Activated CD8-positive, alpha-beta memory T cell treated with anti-CD3 and anti-CD28 coated beads, Interleukin-2, amount 50 U/mL, for 24 hours (primary cell): Measurements from ENCODE around the gene FBXO27.
A peak's percentile ranks its signal among the peaks of the same experiment; 100 is the strongest.
"Not testable (repeated sequence)": the region's sequence is repeated elsewhere in the genome, so short reads cannot be mapped to it uniquely, and the experiment has no call there.

Experiments
- DNase-seq: peaks from one replicate; pipeline ENCODE4 v3.0.0-alpha.2; 2020; ENCODE audit errors: extremely low read depth

FBXO27 gene, protein sequence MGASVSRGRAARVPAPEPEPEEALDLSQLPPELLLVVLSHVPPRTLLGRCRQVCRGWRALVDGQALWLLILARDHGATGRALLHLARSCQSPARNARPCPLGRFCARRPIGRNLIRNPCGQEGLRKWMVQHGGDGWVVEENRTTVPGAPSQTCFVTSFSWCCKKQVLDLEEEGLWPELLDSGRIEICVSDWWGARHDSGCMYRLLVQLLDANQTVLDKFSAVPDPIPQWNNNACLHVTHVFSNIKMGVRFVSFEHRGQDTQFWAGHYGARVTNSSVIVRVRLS

DNA sequence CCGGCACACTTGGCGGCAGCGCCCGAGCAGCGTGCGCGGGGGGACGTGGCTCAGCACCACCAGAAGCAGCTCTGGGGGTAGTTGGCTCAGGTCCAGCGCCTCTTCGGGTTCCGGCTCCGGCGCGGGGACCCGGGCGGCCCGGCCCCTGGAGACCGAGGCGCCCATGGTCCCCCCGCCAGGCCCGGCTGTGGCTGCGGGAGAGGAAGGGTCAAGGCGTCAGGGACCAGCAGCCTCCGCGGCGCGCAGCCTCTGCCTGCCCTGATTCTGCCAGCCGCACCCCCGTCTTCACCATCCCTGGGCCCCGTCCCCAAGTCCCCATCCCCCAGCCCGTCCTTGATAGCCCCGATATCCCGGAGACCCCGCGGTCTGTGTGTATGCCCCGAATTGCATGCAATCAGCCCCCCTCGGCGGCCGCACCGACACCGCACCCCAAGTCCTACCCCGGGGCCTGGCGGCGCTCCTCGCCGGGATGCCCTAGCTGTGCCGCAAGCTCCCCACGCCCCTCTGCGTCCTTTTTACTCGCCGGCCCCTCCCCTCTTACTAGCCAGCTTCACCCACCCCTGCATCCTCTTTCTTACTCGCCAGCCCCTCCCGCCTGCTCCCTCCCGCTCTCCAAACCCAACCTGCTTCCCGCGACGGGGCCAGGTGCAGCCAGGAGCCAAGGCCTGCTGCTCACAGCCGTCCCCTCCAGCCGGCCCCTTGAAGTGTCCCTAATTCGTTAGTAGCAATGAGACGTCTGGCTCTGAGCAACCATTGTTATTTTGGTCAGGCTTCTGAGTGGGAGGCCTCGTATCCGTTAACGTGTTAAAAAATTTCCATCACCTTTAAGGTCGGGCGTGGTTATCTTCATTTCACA, at the start of gene FBXO27:
Gene FBXO27, minus strand, starts transcription at position 487 of the 856 bp plus-strand sequence. Its CDS starts 322 bp downstream, at position 165.
- no peak for DNase-seq

DNA sequence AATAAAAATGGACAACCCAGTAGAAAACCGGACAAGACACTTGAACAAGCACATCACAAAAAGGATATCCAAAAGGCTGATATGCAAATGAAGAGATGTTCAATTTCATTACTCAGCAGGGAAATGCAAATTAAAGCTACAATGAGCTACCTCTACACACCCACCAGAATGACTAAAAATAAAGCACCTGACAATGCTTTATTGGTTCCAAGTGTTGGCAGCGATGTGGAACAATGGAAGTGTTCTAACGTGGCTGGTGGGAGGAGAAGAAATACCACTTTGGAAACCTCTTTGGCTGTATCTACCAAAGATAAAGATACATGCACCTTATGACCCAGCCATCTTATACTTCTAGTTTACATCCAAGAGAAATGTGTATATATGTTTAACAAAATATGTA, 48.1 kb upstream of the FBXO27 start:
- DNase-seq = no peak

DNA sequence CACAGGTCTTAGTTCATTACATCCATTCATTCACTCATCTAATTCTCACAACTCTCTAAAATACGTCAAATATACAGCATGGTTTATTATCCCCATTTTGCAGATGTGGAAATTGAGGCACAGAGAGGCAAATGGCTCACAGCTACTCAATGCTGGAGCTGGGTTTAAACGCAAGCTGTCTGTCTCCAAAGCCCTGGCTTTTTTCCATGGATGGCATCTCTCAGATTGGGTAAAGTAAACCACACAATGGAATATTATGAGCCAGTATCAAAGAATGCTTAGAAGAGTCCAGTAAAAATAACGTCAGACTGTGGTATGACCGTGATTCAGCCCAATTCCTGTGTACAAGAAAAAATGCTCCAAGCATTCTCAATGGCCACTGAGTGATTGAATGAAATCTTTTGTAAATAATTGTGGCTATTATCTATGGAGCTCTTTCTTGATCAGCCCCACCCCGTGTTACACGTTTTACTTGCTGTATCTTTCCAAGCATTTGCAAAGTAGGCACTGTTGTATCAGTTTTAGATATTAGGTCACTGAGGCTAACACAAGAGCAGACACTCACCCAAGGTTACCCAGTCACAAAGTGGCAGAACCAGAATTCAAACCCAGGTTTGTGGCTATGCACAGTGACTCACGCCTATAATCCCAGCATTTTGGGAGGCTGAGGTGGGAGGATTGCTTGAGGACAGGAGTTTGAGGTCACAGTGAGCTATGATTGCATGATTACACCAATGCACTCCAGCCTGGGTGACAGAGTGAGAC, 46.3 kb upstream of the FBXO27 start:
- DNase-seq = no peak

DNA sequence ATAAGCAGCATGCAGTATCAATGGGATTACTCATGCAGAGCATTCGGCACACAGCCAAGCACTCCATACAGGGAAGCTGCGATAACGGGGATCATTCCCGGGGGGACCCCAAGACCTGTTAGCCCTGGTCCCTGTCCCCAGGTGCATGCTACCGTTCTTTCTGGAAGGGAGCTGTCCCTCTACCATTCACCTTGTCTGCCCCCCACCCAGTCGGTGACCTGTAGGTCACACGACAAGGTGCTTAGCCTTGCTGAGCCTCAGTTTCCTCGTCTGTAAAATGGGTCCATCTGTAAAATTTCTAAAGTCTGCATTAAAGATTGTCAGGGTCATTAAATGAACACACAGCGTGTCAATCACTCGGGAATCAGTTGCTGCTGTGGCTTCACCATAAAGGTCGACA, 45.0 kb upstream of the FBXO27 start:
- DNase-seq = no peak

DNA sequence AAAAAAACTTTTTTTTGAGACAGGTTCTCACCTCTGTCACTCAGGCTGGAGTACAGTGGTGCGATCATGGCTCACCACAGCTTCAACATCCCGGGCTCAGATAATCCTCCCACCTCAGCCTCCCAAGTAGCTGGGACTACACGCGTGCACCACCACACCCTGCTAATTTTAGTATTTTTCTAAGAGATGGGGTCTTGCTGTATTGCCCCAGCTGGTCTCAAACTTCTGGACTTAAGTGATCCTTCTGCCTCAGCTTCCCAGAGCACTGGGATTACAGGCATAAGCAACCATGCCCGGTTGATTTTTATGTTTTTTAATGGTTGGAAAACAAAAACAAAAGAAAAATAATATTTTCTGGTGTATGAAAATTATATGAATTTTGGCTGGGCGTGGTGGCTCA, 42.6 kb upstream of the FBXO27 start:
- DNase-seq = no peak

DNA sequence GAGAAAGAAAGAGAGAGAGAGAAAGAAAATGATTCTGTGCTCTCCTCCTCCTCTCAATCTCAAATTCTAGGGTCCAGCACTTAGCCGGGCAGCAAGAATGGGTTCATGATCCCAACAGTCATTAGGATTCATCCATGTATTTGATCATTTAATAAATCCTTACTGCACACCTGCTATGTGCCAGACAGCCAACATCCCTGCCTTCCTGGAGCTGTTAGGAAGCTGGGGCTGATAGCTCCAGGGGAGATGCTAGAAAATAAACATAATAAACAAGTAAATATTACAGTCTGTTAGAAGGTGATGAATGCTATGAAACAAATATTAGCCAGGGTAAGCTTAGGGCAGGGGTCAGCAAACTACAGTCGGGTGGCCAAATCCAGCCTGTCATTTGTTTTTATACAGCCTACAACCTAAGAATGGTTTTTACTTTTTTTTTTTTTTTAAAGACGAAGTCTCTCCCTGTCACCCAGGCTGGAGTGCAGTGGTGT, 41.9 kb upstream of the FBXO27 start:
- no peak for DNase-seq

DNA sequence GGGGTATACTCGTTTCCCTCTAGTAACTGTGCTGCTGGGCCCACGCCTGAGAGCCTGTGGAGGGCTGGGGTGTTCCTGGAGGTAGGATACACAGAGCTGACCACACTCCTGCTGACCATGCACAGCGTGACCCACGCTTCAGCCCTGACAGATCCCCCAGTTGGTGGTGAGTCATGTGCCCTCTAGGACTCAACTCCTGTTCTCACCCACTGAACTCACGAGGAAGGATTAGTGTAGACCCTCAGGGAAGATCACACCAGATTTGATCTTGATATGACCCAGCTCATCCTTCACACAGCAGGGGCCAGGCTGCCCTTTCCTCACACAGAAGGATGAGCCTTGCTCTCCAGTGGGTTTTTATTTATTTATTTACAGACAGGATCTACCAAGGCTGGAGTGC, 38.5 kb upstream of the FBXO27 start:
- DNase-seq = no peak

DNA sequence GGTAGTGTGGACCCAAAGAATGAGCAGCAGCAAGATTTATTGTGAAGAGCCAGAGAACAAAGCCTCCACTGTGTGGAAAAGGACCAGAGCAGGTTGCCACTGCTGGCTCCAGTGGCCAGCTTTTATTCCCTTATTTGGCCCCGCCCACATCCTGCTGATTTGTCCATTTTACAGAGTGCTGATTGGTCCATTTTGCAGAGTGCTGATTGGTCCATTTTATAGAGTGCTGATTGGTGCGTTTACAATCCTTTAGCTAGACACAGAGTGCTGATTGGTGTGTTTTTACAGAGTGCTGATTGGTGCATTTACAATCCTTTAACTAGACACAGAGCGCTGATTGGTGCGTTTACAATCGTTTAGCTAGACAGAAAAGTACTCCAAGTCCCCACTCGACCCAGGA, 35.9 kb upstream of the FBXO27 start:
- DNase-seq = not testable (repeated sequence)

DNA sequence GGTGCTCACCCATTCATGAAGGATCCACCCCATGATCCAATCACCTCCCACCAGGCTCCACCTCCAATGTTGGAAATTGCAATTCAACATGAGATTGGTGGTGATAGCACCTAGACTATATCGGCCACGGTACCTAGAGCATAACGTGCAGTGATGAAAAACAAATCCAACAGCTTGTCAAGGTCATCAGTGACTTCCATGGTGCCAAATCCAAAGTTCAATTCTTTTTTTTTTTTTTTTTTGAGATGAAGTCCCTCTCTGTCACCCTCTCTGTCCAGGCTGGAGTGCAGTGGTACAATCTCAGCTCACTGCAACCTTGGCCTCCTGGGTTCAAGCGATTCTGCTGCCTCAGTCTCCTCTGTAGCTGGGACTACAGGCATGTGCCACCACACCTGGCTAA, 34.8 kb upstream of the FBXO27 start:
- no peak for DNase-seq

DNA sequence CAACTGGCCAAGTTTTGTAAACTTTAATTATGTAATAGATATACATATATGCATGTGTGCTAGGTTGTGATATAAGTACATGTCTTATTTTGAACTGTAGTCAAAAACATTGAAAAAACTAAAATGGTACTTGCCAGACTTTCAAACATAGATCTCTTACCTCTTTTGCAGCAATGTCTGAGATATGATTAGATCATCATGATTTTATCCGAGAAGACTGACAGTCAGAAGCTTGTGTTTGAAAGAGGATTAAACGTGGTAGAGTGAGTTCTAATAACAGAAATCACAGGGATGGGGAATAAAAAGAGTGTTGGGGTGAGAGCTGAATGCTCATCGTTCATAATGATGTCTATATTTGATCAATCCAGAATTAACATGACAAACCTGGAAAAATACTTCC, 33.6 kb upstream of the FBXO27 start:
- DNase-seq = no peak

DNA sequence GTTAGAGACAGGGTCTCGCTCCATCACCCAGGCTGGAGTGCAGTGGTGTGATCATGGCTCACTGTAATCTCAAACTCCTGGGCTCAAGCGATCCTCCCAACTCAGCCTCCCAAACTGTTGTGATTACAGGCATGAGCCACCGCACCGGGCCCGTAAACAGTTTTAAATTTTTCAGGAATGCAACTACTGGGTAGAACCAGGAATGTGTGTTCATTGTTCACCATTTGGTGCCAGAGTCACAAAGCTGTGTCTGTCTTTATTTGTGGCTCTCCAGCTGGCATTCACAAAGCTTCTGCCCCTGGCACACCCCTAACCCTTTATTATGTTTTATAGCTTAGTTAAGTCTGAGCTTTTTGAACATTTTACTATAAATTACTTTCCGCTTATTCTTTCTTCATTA, 32.1 kb upstream of the FBXO27 start:
- no peak for DNase-seq

DNA sequence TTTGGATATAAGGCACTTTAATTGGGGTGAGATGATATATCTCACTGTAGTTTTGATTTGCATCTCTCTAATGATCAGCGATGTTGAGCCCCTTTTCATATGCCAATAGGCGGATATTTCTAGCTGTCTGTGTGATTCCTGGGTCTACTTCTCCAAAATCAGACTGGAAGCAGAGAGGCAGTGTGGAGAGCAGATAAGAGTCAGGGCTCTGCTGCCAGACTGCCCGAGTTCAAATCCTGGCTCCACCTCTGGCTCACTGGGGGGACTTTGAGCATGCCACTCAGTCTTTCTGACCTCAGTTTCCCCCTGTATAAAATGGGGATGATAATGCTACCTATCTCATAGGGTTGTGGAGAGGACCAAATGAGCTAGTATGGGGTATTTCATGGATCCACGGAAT, 27.8 kb upstream of the FBXO27 start:
- no peak for DNase-seq

DNA sequence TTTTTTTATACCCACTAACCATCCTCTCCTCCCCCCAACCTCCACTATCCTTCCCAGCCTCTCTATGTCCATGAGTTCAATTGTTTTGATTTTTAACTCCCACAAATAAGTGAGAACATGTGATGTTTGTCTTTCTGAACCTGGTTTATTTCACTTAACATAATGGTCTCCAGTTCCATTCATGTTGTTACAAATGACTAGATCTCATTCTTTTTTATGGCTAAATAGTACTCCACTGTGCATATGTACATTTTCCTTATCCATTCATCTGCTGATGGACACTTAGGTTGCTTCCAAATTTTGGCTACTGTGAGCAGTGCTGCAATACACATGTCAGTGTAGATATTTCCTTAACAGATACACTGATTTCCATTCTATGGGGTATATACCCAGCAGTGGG, 27.0 kb upstream of the FBXO27 start:
- DNase-seq = no peak

DNA sequence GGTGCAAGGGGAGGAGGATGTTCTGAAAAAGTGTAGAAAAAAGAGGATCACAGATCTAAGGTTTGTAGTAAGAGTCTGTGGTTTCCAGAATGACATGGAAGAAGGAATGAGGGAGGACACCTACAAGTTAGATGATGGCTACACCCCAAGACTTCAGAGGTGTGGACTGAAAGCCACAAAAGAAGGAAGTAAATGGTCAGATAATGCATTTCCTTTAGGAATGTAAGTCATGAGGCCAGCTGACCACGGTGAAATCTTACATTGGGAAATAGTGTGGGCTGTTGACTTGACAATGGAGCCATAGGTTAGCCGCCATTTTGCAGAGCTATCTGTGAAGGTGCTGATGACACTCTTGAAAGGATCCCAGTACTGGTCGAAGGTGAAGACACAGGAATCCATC, 25.3 kb upstream of the FBXO27 start:
- DNase-seq = no peak

DNA sequence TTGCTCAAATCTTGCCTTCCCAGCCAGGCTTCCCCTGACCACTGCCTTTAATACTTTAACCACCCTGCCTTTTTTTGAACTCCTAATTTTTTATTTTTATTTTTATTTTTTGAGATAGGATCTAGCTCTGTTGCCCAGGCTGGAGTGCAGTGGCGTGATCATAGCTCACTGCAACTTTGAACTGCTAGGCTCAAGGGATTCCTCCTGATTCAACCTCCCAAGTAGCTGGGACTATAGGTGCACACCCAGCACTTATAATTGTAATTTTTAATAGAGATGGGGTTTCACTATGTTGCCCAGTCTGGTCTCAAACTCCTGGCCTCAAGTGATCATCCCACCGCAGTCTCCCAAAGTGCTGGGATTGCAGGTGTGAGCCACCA, 21.7 kb upstream of the FBXO27 start:
- DNase-seq = no peak

DNA sequence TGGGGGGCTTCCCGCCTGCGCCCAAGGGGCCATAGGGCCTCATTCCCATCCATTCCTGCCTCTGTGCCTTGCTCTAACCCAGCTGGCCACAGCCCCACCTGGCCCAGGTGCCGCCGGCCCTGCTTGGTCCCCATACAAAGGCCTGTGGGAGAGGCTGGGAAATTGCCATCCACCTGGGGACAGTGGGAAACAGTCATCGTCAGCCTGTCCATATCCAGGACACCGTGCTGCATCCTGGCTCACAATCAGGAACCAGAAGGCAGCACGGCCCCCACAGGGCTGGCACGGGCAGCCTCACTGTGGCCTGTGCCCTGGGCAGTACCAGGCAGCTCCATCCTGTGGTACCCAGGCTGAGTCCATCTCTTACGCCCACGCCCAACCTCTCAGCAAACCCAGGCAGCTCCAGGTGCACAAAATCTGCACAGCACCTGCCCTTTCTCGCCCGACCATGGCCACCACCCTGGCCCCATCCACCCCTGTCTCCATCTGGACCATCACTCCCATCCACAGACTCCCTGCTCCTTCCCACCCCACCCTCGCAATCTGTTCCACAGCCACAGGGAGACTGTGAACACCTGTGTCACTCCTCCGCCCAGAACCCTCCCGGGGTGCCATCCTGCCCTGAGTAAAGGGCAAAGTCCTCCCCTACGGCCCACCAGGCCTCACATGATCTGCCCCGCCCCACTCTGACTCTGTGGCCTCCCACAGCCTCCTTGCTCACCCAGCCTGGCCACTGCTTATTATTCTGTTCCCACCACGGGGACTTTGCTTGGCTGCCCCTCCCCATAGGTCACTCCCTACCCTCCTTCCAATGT, 21.1 kb upstream of the FBXO27 start:
- no peak for DNase-seq

DNA sequence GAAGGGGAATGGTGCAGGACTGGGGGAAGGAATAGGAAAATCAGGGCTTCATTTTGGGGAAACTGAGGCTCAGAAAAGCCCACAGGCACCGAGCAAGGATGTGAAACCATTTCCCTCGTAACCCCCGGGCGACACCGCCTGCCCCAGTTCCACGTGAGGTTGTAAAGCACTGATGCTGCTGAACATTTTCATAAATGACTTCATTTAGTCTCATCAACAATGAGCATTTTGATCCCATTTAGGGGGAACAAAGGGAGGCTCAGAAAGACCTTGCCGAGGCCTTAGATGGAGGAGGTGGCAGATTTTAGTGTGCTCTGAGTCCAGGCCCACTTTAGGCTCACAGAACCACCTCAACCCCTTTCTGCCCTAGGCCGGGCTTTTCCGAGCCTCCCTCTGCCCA, 20.5 kb upstream of the FBXO27 start:
- DNase-seq = no peak

DNA sequence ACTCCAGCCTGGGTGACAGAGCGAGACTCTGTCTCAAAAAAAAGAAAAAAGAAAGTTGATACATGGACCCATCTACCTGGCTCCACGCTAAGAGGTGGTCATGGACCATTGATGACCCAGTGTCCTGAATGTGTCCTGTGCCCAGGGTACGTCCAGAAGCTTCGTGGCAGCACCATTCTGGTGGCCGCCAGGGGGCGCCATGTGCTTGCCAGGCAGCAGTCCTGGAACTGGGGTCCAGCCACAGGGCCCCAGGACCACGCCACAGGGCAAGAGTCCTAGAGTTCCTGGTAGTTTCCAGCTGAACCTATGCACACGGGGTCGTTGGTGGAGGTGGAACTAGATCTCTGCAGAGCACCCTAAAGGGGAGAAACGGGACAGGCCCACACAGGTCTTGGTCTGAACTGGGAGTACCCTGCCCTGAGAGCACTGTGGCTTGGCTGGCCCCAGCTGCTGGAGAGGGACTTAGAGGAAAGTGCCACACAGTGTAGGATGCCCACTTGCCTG, 19.9 kb upstream of the FBXO27 start:
- DNase-seq = peak; percentile 19

DNA sequence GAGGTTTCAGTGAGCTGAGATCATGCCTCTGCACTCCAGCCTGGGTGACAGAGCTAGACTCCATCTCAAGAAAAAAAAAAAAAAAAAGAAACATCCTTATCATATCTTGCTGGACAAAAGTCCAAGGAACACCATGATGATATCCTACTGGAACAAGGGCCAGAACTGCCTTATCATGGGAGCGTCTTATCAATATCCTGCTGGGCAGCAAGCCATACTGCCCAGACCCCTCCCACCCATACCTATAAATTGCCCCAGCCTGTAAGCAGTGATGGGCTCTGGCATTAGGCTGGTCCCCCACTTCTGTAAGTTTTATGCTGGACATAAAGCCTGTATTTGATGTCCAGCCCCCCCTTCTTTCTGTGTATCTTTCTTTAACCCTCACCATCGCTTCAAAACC, 14.7 kb upstream of the FBXO27 start:
- DNase-seq = no peak

DNA sequence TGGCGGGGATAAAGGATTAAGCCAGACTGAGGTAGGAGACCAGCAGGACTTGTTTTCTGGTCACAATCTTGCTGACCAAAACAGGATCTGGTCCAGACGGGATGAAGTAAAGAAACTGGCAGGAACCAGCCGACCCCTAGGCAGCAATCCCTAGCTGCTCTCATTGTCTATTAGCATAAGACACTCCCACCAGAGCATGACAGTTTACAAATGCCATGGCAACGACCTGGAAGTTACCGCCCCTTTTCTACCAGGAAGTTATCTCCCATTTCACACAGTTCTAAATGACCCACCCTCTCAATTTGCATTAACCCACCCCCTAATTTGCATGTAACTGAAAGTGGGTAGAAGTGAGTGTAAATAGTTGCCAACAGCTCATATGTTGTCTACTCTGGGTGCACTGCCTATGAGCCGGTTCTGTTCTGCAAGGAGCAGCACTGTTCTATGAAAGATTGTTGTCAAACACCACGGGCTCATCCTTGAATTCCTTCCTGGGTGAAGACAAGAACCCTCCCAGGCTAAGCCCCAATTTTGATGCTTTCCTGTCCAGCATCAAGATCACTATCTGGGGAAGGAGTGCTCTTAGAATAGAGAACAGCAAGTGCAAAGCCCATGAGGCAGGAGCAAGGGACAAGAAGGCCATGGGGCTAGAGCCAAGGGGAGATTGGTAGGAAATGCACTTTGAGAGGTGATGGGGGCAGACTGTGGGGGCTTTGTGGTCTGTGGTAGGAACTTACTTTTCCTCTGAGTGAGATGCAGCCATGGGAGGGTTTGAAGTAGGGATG, 13.9 kb upstream of the FBXO27 start:
- DNase-seq = no peak

DNA sequence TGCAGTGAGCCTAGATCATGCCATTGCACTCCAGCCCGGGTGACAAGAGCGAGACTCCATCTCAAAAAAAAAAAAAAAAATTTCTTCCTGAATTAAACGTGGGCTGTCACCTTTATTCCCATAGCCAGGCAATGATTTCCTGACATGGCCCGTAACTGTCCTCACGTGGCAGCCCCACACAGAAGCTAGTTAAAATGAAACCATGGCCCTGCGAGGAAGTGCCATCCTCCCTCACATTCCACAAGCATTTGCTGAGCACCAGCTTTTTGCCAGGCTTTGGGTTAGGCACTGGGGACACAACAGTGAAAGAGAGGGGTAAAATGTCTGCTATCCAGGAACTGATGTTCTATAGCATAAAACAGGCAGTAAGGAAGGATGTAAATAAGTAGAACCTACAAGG, 13.2 kb upstream of the FBXO27 start:
- DNase-seq = no peak
